GM13977 (cell line): ENCODE data around the gene CIPC.

ENCODE experiments used
- DNase-seq: peaks from one replicate; pipeline ENCODE4 v3.0.0; 2012; ENCODE audit warnings: low spot score
- CTCF ChIP-seq: IDR thresholded peaks from 2 replicates; pipeline ENCODE4 v1.5.1; 2012; ENCODE audit warnings: mild to moderate bottlenecking, control low read depth; ENCODE audit not compliant: insufficient read depth; ENCODE audit errors: extremely low read depth, missing control alignments
- in situ Hi-C: fragments of 300-500 bp; cut with MboI; formaldehyde crosslinking; loops from one replicate; pipeline ENCODE4 v1.12.0; 2022; ENCODE audit warnings: low sequenced_read_pairs, low pct_unique_long_range_greater_than_20kb, mixed read lengths, inconsistent platforms; ENCODE audit not compliant: unreplicated experiment

CIPC gene

GRCh38 chr14:77103951-77104350 is 5.9 kb downstream of the CIPC start:
- no peak for TF ChIP-seq CTCF
- in situ Hi-C loops: no loop called here
- no peak for DNase-seq

GRCh38 chr14:77104393-77104792 is 6.3 kb downstream of the CIPC start:
- TF ChIP-seq CTCF: no peak
- DNase-seq: no peak
- in situ Hi-C loops: no loop called here

GRCh38 chr14:77105145-77105939 is 7.3 kb downstream of the CIPC start:
- TF ChIP-seq CTCF: no peak
- in situ Hi-C loops: no loop called here
- DNase-seq: no peak

- no peak for DNase-seq
- TF ChIP-seq CTCF: no peak
- in situ Hi-C loops: no loop called here
These were observed 8.6 kb downstream of the CIPC start for GRCh38 chr14:77106666-77107065.

- in situ Hi-C loops: no loop called here
- no peak for TF ChIP-seq CTCF
- DNase-seq: no peak
These were observed 9.2 kb downstream of the CIPC start for GRCh38 chr14:77107228-77107627.

- DNase-seq: no peak
- in situ Hi-C loops: no loop called here
- TF ChIP-seq CTCF: no peak
These were observed 10.7 kb downstream of the CIPC start for GRCh38 chr14:77108753-77109152.
